ENCODE results near the gene RBM34.

GRCh38 chr1:235168375-235168774, 7.3 kb upstream of the RBM34 start:
- TF ChIP-seq CTCF (IDR thresholded peaks at IDR 0.05) (no peak), POLR2A (IDR thresholded peaks at IDR 0.05) (no peak)

Measured in thyroid gland (tissue), 4 donors.